ENCODE data around the gene KRT222.

KRT222 gene

GRCh38 chr17:40613467-40614154, 51.4 kb downstream of the KRT222 start:
- no peak for DNase-seq

- no peak for DNase-seq
These were observed 52.3 kb downstream of the KRT222 start for GRCh38 chr17:40612599-40613244.

GRCh38 chr17:40611840-40612474, 53.0 kb downstream of the KRT222 start:
- no peak for DNase-seq

GRCh38 chr17:40610359-40610758, 54.6 kb downstream of the KRT222 start:
- no peak for DNase-seq

GRCh38 chr17:40608061-40608581, 56.9 kb downstream of the KRT222 start:
- no peak for DNase-seq

- no peak for DNase-seq
These were observed 57.3 kb downstream of the KRT222 start for GRCh38 chr17:40607641-40608040.

GRCh38 chr17:40606548-40607353, 58.2 kb downstream of the KRT222 start:
- DNase-seq, result no peak

GRCh38 chr17:40605306-40605705, 59.7 kb downstream of the KRT222 start:
- no peak for DNase-seq
